Activated naive CD4-positive, alpha-beta T cell treated with anti-CD3 and anti-CD28 coated beads, Interleukin-2, amount 10 ng/mL, durations not matched to agents 5 hours and 36 hours (primary cell): ENCODE results near the gene SPTB. TPM values are rescaled to one million over a fixed set of nuclear protein-coding genes. Genes with fewer than 3 reads are reported as not detected.

Experiments
- microRNA-seq: library from miRNA; unstranded; fragments of <30 nt; microRNA quantifications from one replicate; pipeline ENCODE4 v1.2.0, GENCODE V29; 2022; ENCODE audit warnings: borderline microRNAs expressed, borderline replicate concordance
- total RNA-seq, 2 experiments: library from RNA; stranded (reverse); gene quantifications; one replicate each; pipeline ENCODE4 v1.2.3, GENCODE V29; 2021

The SPTB gene
- total RNA-seq = under 1 TPM in 1 of 2 experiments, not detected in 1; 0.05 TPM

GRCh38 chr14:64879635-64880220 is at the start of gene SPTB:
SPTB (minus strand) TSS chr14:64879907; CDS start chr14:64823094, 56,813 bp downstream.

GRCh38 chr14:64914237-64915028 is 34.7 kb upstream of the SPTB start, which contains the start of gene CHURC1:
CHURC1 (plus strand) TSS chr14:64914455; CDS start chr14:64914496, 41 bp downstream.

GRCh38 chr14:64704143-64704742 is 175.5 kb downstream of the SPTB start, which contains the start of gene PLEKHG3:
PLEKHG3 (plus strand) TSS chr14:64704424; CDS start chr14:64727632, 23,208 bp downstream.

Small RNA genes within 50 kb of the gene (microRNA-seq; reads per million reads assigned to microRNA genes)
- gene MIR7855 = not detected

Other genes with a start within 250 kb of the SPTB start
- 10 to 100 TPM; 31.1 to 36.1 TPM for gene PLEKHG3, start 175.5 kb downstream of the SPTB start, total RNA-seq
- 10 to 100 TPM; 87.0 to 91.7 TPM for gene CHURC1, start 34.5 kb upstream of the SPTB start, total RNA-seq
- gene GPX2, start 62.8 kb upstream of the SPTB start, total RNA-seq = not detected
- 1 to 10 TPM; 5.7 to 6.6 TPM for gene RAB15, start 92.4 kb upstream of the SPTB start, total RNA-seq
- gene FNTB, start 107.0 kb upstream of the SPTB start, total RNA-seq = 10 to 100 TPM; 15.5 to 17.8 TPM
- 100 to 1,000 TPM; 161 to 176 TPM for gene MAX, start 222.6 kb upstream of the SPTB start, total RNA-seq